Cerebellar nuclear complex (tissue), 1 donor: ENCODE measurements around the gene RCAN1.
"Not testable (repeated sequence)": the region's sequence is repeated elsewhere in the genome, so short reads cannot be mapped to it uniquely, and the experiment has no call there.

ENCODE experiments used
- DNase-seq, 2 experiments: peaks; one replicate each; lab custom pipeline; 2025; lab: John Stamatoyannopoulos, UW

The RCAN1 gene

GRCh38 chr21:34517039-34517438 is 97.9 kb downstream of the RCAN1 start:
- DNase-seq: no peak

- DNase-seq: no peak
These were observed 100.3 kb downstream of the RCAN1 start for GRCh38 chr21:34514576-34515115.

- no peak for DNase-seq
These were observed 101.7 kb downstream of the RCAN1 start for GRCh38 chr21:34513129-34513675.

- DNase-seq: no peak
These were observed 103.0 kb downstream of the RCAN1 start, which contains the start of gene KCNE1 for GRCh38 chr21:34511787-34512455. TSS of gene KCNE1 (minus strand) at chr21:34512210. CDS start at chr21:34449634, 62,576 bp downstream.

GRCh38 chr21:34511181-34511580 is 103.7 kb downstream of the RCAN1 start:
- DNase-seq: no peak

- no peak for DNase-seq
These were observed 104.5 kb downstream of the RCAN1 start for GRCh38 chr21:34510148-34511142.

GRCh38 chr21:34509151-34509550 is 105.8 kb downstream of the RCAN1 start:
- DNase-seq: no peak

- DNase-seq: no peak
These were observed 110.3 kb downstream of the RCAN1 start for GRCh38 chr21:34504595-34504994.

GRCh38 chr21:34502480-34503106 is 112.3 kb downstream of the RCAN1 start:
- DNase-seq: no peak

GRCh38 chr21:34501716-34502115 is 113.2 kb downstream of the RCAN1 start:
- no peak for DNase-seq

- DNase-seq: no peak
These were observed 114.7 kb downstream of the RCAN1 start for GRCh38 chr21:34500191-34500590.

- no peak for DNase-seq
These were observed 115.8 kb downstream of the RCAN1 start for GRCh38 chr21:34499116-34499515.

GRCh38 chr21:34498623-34499022 is 116.3 kb downstream of the RCAN1 start:
- DNase-seq: no peak

GRCh38 chr21:34483854-34484253 is 131.1 kb downstream of the RCAN1 start:
- not testable (repeated sequence) for DNase-seq

- DNase-seq: not testable (repeated sequence)
These were observed 131.5 kb downstream of the RCAN1 start for GRCh38 chr21:34483435-34483834.

- DNase-seq: not testable (repeated sequence)
These were observed 147.6 kb downstream of the RCAN1 start for GRCh38 chr21:34467333-34467732.
